Measurements from ENCODE around the gene FAM222A. TPM values are rescaled to one million over a fixed set of nuclear protein-coding genes. Genes with fewer than 3 reads are reported as not detected.

FAM222A gene
- total RNA-seq, 1 experiment from 2014 or later = 5.5 TPM

- no peak for DNase-seq (ENCODE audit: low spot score)
- CTCF ChIA-PET = no interaction called here
Measured at GRCh38 chr12:109817627-109818231, 104.1 kb downstream of the FAM222A start.

GRCh38 chr12:109818253-109818652 is 104.6 kb downstream of the FAM222A start:
- Histone ChIP-seq H3K4me1 (ENCODE audit: insufficient read depth, low read length, poor library complexity, severe bottlenecking) (no peaks in the 10 kb centered on the region), H3K4me3 (ENCODE audit: low read depth, low read length, poor library complexity, severe bottlenecking) (no peak overlapping the region), H3K36me3 (ENCODE audit: insufficient read depth, low read length, poor library complexity, severe bottlenecking) (no peaks in the 10 kb centered on the region), H3K9me3 (ENCODE audit: low read depth, low read length, poor library complexity, severe bottlenecking) (no peaks in the 10 kb centered on the region), H3K27ac (ENCODE audit: low read depth, low read length, poor library complexity, severe bottlenecking) (no peak overlapping the region), H3K27me3 (replicated peaks; ENCODE audit: insufficient read depth, low read depth, low read length, poor library complexity) (no peaks in the 10 kb centered on the region)
- DNase-seq (ENCODE audit: low spot score) = no peak
- TF ChIP-seq CTCF (conservative IDR thresholded peaks at IDR 0.05; ENCODE audit: low read depth, low read length) (no peak), EZH2 (IDR thresholded peaks at IDR 0.05; ENCODE audit: borderline replicate concordance, low read depth, low read length, poor library complexity, severe bottlenecking) (no peak)
- POLR2A ChIA-PET (ENCODE audit: low non-redundant PET) = no interaction called here
- intact Hi-C loops (cut with micrococcal nuclease; ENCODE audit: unreplicated experiment) = no loop called here
- CTCF ChIA-PET = no interaction called here
- BruUV-seq (replicated peaks) = no TSS peak

More at GRCh38 chr12:109817627-109818231, 104.1 kb downstream of the FAM222A start:
- intact Hi-C loops (cut with micrococcal nuclease; ENCODE audit: unreplicated experiment) = no loop called here
- no peak overlapping the region for H3K4me3 ChIP-seq (ENCODE audit: low read depth, low read length, poor library complexity, severe bottlenecking)
- H3K9me3 ChIP-seq (ENCODE audit: low read depth, low read length, poor library complexity, severe bottlenecking) = no peaks in the 10 kb centered on the region
- no peaks in the 10 kb centered on the region for H3K36me3 ChIP-seq (ENCODE audit: insufficient read depth, low read length, poor library complexity, severe bottlenecking)
- H3K27ac ChIP-seq (ENCODE audit: low read depth, low read length, poor library complexity, severe bottlenecking) = no peak overlapping the region
- TF ChIP-seq EZH2 (IDR thresholded peaks at IDR 0.05; ENCODE audit: borderline replicate concordance, low read depth, low read length, poor library complexity, severe bottlenecking) (no peak), CTCF (conservative IDR thresholded peaks at IDR 0.05; ENCODE audit: low read depth, low read length) (no peak)
- POLR2A ChIA-PET (ENCODE audit: low non-redundant PET) = no interaction called here
- no TSS peak for BruUV-seq (replicated peaks)
- no peaks in the 10 kb centered on the region for H3K27me3 ChIP-seq (replicated peaks; ENCODE audit: insufficient read depth, low read depth, low read length, poor library complexity)
- no peaks in the 10 kb centered on the region for H3K4me1 ChIP-seq (ENCODE audit: insufficient read depth, low read length, poor library complexity, severe bottlenecking)

GRCh38 chr12:109818905-109819500 is 105.4 kb downstream of the FAM222A start:
- no TSS peak for BruUV-seq (replicated peaks)
- TF ChIP-seq EZH2 (IDR thresholded peaks at IDR 0.05; ENCODE audit: borderline replicate concordance, low read depth, low read length, poor library complexity, severe bottlenecking) (no peak), CTCF (conservative IDR thresholded peaks at IDR 0.05; ENCODE audit: low read depth, low read length) (no peak)

More at GRCh38 chr12:109818905-109819500, 105.4 kb downstream of the FAM222A start:
- no peaks in the 10 kb centered on the region for H3K4me1 ChIP-seq (ENCODE audit: insufficient read depth, low read length, poor library complexity, severe bottlenecking)
- intact Hi-C loops (cut with micrococcal nuclease; ENCODE audit: unreplicated experiment) = no loop called here
- CTCF ChIA-PET = no interaction called here
- no peaks in the 10 kb centered on the region for H3K36me3 ChIP-seq (ENCODE audit: insufficient read depth, low read length, poor library complexity, severe bottlenecking)
- H3K9me3 ChIP-seq (ENCODE audit: low read depth, low read length, poor library complexity, severe bottlenecking) = no peaks in the 10 kb centered on the region
- H3K4me3 ChIP-seq (ENCODE audit: low read depth, low read length, poor library complexity, severe bottlenecking) = no peak overlapping the region
- POLR2A ChIA-PET (ENCODE audit: low non-redundant PET) = no interaction called here
- DNase-seq (ENCODE audit: low spot score) = no peak
- no peak overlapping the region for H3K27ac ChIP-seq (ENCODE audit: low read depth, low read length, poor library complexity, severe bottlenecking)
- no peaks in the 10 kb centered on the region for H3K27me3 ChIP-seq (replicated peaks; ENCODE audit: insufficient read depth, low read depth, low read length, poor library complexity)

Other genes with a start within 250 kb of the FAM222A start
- gene KCTD10, start 236.5 kb upstream of the FAM222A start, total RNA-seq (2021) = 54.5 and 55.2 TPM in 2 replicates
- 29.2 and 31.7 TPM in 2 replicates for gene UBE3B, start 236.2 kb upstream of the FAM222A start, total RNA-seq (2021)
- gene MMAB, start 140.3 kb upstream of the FAM222A start, total RNA-seq (2021) = 97.6 and 104 TPM in 2 replicates
- gene MVK, start 140.0 kb upstream of the FAM222A start, total RNA-seq (2021) = 45.4 and 56.0 TPM in 2 replicates
- gene TRPV4, start 119.6 kb downstream of the FAM222A start, total RNA-seq (2021) = 0.11 and 0.33 TPM in 2 replicates
- 20.2 and 20.7 TPM in 2 replicates for gene GLTP, start 166.7 kb downstream of the FAM222A start, total RNA-seq (2021)
- gene TCHP, start 186.4 kb downstream of the FAM222A start, total RNA-seq (2021) = 33.4 and 40.4 TPM in 2 replicates